Measurements from ENCODE around the gene CAST. TPM values are rescaled to one million over a fixed set of nuclear protein-coding genes. Genes with fewer than 3 reads are reported as not detected.
A peak's percentile ranks its signal among the peaks of the same experiment; 100 is the strongest.

The CAST gene
- total RNA-seq, 1 experiment from 2014 or later: 191 TPM

DNA sequence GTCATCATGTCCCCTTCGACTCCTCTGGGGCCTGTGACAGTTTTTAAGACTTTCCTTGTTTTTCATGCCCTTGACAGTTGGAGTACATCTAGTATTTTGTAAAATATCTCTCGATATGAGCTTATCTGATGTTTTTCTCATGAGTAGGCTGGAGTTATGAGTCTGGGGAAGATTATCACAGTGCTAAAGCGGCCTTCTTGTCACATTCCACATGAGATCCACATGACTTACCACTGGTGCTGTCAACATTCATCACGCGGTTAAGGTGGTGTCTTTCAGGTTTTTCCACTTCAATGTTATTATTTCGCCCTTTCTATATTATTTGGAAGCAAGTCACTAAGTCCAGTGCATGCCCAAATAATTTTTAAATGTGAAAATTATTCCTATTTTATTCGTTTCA is 17.1 kb upstream of the CAST start:
- DNase-seq (ENCODE audit: low read depth): no peak

DNA sequence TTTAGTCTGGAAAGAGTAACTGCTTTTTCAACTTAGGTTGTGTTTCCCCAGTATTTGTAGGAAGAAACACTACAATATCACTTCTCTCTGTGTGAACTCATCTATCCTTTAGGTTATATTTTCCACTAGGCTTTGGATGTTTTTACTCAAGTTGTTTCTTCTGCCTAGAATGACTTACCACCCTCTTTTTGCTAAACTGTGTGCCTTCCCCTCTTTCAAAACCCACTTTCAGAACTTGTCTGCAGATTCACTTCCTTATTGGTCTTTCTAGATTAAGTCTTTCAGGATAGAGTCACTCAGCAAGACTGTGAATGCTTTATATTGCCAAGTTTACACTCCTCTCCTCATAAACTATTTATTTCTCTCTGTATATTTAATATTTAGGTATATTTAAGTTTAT is 14.2 kb upstream of the CAST start:
- no peak for DNase-seq (ENCODE audit: low read depth)

DNA sequence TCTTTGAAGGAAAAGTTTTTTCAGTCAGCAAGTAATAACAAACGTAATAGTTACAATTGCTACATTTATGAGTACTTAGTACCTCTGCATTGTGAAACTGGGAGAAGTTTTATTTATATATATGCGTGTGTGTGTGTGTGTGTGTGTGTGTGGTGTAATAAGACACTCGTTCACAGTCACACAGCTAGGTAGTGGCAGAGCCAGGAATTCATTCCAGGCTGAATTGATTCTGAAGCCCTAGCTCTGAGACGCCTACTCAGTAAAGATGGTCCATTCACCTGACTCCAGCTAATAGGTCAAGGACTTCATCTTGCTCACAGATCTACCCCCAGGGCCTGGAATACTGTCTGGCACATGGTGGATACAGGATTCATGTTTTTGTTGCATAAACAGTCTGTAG is 13.6 kb upstream of the CAST start:
- no peak for DNase-seq (ENCODE audit: low read depth)

DNA sequence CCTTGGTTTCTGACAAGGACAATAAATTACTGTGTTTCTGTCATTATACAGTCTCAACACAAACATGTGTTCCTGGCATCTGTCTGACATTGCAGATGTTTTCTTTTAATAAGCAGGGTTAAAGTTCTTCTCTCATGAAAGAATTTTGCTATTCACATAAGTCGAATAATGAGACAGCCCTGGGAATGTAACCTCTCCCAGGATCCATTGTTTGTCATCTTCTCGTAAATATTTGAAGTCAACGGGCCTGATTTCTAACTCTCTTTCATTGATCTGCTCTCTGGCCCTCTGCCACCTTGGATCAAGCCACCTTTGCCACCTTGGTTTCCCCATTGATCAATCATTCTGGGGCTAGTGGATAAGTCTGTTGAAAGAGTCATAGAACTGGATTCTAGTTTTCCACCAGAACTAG is 12.9 kb upstream of the CAST start:
- DNase-seq (ENCODE audit: low read depth): no peak

DNA sequence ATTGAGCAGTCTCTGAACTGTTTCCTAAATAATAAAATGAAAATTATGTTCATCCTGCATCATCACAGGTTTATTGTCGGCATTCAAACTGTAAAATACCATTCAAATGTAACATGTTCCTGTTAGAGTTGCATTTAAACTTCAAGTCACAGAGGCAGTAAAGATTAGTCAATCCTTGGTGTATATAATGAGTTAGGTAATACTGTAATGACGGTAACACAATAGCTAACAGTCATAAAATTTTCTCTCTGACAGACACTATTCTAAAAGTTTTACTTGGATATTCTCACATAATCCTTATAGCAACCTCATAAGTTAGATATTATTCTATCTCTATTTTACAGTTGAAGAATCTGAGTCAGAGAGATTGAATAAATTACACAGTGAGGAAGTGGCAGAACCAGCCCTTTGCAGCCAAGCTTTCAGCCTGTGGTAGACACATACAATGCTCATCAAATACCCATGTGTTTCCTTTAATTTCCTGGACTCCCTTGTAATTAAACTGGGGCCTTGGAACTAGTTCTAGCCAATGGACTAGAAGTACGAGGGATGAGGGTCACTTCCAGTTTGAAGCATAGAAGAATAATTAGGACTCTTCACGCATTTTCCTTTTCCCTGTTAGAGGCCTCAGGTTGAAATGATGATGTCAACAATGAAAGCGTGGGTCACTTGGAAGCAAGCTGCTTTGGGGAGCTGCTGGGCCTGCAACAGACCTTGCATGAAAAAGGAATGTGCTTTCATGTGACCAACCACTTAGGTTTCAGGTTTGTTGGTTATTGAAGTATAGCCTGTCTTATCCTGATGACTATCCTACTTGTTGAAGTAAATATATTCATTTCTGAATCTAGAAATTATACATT is 12.3 kb upstream of the CAST start:
- DNase-seq (ENCODE audit: low read depth): no peak

DNA sequence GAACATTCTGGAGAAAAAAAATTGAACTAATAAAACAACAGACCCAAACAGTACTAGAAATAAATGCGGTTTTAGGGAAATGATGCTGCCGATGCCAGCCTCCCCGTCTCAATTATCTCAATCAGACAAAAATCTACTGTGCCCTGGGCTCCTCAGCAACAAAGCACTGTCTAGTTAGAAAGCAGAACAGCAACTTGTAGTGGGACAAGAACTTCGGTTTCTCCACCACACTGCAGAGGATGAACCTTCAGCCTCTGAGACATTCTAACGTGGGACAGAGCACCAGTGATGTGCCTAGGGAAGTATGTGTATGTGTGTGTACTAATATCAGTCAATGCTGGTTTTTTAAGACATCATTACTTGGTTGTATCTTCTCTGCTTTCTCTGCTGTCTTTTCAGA is 11.1 kb upstream of the CAST start:
- DNase-seq (ENCODE audit: low read depth): no peak

DNA sequence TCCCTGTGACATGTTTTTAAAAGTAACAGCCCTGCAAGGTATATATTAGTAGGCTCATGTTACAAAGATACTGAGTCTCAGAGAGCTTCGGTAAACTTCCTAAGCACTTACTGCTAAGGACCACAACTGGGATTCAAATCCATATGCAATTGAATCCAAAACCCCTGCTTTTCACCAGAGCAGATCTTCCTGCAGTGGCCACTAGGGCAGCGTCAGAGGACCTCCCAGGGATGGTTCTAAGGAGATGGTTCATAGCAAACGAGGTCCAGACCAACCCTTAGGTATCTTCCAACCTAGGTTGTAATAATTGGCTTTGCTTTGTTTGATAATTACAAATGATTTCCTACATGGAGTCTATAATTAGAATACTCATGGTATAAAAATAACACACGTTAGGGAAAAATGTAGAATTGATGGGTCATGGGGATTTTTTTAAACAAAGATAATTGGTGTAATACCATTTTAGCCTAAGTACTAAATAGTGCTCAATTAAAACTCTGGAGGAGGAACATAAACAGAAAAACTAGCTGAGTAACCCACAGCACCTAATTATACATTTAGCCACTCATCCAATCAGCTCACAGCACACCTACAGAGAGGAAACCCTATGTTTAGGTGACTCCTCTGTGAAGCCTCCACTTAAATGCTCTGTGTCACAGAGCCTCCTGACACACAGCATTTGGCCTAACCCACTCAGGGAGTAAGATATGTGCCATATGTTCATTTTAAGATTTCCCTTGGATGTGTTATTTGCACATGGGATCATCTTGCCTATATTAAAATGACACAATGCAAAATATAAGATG is 10.0 kb upstream of the CAST start:
- DNase-seq (ENCODE audit: low read depth): no peak

DNA sequence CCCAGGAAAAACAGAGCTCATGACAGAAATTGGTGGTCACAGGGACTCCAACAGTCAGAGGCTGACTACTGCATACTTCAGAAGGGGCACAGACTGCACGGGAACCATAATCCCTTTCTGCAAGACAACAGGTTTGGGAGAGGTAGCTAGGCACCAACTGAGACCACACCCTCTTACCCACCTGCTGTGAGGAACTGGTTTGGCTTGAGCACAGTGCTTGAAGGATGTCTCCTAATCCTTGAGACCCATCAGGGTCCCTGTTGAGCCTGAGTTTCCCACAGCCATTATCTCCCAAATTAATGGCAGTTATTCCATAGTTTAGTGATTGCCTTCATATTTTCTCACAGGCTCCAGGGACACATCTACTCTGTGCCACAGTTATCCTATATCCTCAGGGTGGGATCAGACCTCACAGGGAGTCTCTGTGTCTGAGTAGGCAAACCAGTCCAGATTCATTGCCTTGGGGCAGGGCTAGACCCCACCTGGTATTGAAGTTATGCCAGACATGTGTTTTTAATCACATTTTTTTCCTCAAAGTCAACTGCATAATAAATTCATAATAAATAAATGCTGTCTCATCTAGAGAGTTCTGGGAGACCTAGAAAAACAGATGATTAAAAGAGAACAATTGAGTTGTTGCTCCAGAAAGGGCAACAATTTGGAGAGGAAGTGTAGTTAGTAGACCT is 9.3 kb upstream of the CAST start:
- DNase-seq (ENCODE audit: low read depth): no peak

DNA sequence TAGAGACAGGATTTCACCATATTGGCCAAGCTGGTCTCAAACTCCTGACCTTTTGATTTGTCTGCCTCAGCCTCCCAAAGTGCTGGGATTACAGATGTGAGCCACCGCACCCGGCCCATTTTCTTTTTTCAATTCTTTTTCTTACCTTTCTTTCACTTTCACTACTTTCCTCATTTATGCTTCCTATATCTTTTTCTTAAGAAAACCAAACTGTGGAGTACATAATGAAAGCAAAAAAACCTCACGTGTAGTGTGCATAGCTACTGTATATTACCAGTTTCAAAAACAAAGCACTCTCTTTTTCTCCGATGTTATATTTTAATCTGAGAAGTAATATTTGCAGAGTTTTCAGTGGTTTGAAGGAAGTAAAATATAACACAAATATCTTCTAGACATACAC is 8.0 kb upstream of the CAST start:
- DNase-seq (ENCODE audit: low read depth): no peak

DNA sequence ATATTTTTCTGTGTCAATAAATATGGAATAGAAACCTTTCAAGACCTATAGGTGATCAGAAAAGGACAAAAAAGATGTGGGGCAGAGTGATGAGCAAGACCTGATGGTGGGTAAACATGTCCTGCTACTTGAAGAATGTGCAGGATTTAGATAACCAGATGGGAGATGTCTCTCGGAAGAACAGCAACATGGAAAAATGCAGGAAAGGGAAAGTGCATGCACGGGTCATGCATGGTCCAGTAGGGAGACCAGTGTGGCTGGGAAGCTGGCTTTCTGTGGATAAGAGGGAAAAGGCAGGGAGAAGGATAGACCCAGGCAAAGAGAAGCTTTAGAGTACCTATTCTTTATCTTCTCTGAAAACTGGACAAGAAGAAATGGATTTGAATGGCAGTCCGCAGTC is 7.1 kb upstream of the CAST start:
- no peak for DNase-seq (ENCODE audit: low read depth)

DNA sequence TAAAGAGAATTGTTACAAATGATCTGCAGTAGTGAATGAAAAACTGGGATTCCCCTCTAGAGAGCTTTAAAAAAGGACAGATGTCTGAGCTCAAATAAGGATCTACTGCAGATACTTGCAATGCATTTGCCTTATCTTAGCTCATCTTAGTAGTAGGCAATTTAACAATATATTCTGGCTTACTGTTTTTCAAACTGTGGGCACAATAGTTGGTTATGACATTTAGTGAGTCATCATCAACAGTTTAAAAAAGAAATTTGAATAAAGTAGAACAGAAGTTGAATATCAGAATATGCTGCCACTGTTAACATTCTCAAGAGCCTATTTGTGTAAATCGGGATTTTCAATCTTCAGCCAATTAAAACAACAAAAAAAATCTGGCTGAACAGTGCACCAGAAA is 6.7 kb upstream of the CAST start:
- DNase-seq (ENCODE audit: low read depth): peak; percentile 82

DNA sequence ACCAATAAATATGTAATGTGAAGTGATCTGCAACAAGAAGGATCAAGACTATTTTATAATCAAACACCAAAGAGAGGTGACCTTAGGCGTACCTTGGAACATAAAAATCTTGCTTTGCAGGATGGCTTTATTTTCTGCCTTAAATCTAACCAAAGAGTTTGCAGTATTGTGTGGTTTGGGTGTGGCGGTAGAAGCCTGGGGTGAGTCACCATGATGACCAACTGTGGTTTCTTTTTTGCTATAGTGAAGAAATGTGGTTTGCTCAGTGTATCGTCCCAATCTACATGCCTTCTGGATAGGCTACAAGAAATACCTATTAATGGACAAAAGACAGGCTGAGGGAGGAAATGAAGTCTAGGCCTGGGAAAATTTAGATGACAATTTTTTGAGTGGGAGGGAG is 5.1 kb upstream of the CAST start:
- peak; percentile 95 for DNase-seq (ENCODE audit: low read depth)

DNA sequence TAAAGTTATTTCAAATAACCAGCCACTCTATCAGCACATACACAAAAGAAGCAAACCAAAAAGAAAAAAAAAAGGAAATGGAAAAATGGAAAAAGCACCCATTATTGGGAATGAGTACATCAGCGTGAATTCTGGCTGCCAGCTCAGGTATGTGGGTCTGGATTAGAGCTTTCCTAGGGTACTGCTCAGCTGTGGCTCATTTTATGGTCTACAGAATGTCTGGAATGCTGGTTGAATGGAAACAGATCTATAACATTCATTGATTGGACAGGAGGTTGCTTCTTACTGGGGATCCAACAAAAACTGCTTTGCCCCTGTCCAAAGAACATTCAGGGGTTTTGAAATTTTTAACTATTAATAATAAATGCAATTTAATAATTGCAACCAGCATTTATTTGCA is 3.9 kb upstream of the CAST start:
- DNase-seq (ENCODE audit: low read depth): no peak

DNA sequence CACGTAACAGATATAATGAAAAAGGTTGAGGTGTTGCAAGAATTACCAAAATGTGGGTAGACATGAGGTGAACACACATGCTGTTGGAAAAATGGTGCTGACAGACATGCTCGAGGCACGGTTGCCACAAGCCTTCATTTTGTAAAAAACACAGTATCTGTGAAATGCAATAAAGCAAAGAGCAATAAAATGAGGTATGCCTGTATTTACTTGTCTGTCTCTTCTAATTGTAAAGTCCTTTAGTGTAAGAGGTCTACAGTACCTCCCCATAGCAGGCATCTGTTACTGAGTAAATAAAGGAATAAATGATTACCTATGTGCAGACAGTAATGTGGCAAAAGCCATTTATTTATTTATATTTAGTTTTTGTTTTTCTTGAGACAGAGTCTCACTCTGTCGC is 3.0 kb upstream of the CAST start:
- no peak for DNase-seq (ENCODE audit: low read depth)

DNA sequence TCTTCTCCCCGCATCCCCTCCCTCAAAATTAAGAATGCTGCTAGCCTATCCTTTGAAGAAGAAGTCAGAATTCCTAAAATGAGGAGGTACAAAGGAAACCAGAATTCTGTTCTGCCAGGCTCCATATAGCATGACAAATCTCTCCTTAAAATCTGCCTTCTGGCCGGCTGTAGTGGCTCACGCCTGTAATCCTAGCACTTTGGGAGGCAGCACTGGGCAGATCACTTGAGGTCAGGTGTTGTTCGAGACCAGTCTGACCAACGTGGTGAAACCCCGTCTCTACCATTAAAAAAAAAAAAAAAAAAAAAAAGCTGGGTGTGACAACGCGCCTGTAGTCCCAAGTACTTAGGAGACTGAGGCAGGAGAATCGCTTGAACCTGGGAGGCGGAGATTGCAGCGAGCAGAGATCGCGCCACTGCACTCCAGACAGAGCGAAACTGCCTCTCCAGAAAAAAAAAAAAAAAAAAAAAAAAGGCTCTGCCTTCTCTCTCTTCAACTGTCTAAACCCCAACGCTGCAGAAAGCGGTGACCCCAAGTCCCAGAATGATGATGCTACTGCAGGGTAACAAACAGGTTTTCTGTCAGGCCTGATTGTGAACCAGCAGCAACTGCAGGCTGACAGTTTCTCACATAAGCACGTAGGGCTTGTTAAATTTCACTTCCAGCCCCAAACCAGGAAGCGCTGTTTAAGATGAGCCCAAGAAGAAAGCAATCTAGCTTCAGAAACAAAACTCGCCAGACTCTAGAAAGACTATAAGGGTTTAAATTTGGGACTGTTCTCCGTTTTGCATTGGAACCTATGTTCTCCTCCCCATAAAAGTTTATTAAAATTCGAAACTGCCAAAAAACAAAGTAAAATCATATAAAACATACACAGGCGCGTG is 963 bp upstream of the CAST start:
- peak; percentile 67 for DNase-seq (ENCODE audit: low read depth)

DNA sequence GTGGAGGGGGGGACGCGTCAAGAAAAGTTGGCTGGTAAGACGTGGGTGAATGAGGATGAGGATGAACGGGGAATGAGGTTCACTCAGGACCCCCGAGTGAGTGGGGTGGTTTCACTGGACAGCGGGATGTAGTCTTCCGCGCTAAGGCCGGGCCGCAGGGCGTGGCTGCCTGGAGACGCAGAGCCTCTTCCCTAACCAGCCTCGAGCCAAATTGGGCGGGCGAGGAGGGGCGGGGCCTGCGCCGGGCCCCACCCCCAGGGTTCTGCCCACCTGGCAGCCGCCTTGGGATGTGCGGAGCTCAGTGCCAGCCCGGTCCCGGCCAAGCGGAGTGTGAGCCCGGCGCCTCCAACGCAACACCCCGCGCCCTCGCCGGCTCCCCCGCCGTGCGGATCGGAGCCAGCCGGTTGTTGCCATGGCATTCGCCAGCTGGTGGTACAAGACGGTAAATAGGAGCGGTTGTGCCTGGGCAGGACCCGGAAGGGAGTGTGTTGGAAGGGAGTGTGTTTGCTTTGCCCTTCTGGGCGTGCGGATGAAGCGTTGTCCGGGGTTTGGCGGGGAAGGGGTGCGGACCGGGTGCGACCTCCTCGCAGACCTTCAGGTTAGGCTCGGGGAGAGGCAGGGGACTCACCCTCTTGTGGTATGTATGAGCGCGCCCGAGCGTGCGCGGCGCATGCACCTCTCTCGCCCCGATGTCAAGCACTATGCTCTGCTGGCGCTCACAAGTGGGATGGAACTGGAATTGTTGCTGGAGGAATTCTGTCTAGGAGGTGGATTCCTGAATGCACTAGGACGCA is 746 bp downstream of the CAST start:
- peak; percentile 89 for DNase-seq (ENCODE audit: low read depth)

DNA sequence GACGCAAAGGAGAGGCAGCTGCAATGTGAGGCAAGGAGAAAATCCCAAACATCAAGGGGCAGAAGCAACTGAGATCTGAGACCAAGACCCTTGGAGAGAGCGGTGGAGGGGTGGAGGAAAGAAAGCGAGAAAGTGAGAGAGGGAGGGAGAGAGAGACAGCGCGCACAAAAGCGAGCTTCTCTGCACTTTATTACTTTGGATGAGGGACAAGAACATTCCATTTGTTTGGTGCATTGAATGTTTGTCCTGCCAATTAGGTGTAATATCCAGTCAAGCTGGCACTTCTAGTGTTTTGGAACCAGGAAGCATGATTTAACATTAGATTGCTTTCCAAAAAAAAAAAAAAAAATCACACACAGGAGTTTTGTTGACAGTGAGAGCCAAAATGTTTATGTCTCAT is 1.4 kb downstream of the CAST start:
- no peak for DNase-seq (ENCODE audit: low read depth)

DNA sequence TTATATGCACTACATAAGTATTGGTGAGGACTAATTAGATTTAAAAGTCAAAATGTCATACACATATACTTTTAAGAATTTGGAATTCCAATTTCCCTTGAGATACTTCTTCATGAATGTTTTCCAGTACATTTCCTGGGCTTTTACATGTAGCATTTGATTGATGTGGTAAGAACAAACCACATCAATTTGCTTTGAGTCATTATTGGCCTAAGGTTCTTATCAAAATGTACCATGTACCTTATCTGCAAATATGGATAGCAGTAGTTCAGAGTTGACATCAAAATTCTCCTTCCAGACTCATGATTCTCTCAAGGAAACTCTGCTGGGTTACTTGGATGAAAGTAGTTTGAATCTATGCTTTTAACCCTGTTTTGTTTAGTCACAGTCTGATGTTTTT is 2.5 kb downstream of the CAST start:
- DNase-seq (ENCODE audit: low read depth): no peak

DNA sequence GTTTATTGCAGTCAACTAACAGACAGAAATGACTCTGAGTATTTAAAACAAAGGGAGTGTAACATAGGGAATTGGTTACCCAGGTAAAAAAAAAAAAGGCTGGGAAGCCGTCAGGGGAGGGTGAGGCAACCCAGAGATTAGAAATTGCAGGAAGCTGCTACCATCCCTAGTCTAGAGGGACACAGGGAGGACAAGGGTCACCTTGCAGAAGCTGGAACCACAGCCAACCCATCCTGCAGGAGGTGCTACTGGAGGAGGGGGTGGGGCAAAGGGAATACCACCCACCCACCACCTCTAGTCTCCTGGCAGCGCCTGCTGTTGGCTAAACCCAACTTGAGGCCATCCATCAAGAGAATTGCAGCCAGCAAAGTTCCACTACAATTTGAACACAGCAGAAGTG is 6.5 kb downstream of the CAST start:
- DNase-seq (ENCODE audit: low read depth): no peak

DNA sequence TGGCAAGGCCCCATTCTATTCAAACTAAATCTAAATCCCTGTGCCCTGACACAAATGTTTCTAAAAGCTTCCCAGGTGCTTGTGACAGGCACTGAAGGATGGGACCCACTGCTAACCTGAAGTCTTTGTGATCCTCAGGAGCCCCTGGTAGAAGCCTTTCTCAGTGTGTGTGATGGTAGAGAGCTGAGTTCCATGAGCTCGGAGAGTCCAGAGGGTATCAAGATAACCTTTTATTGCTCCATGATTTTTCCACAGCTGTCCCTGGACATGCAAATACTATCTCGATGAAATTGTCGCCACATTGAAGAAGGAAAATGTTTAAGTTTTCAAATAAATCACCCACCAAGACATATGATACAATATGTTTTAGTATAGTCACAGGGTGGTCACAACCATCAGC is 7.7 kb downstream of the CAST start:
- no peak for DNase-seq (ENCODE audit: low read depth)

DNA sequence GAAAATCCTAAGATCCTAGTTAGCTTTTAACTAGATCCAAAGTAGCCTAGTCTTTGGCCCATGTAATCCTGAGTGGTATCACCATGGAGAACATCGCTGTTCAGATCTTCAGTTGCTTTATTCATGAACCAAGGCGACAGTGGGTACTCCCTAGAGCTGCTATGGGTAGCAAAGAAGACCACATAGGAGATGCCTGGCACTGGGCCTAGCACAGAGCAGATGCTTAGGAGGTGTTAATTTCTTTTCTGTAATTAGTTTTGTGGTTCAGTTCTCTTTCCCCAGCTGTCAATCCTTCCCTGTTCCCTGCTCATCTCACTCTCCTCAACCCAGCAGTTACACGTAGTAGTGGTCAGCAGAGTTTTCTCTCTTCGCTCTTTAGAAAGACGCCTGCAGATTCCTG is 9.3 kb downstream of the CAST start:
- no peak for DNase-seq (ENCODE audit: low read depth)
